ENCODE data around the gene TSPAN14. TPM values are rescaled to one million over a fixed set of nuclear protein-coding genes. Genes with fewer than 3 reads are reported as not detected.

TSPAN14 gene
- total and polyA plus RNA-seq, 2 of the 8 experiments (the other 6 are each of a cell fraction or from before 2014, with no cell fraction given) = 47.4 to 57.8 TPM

DNA sequence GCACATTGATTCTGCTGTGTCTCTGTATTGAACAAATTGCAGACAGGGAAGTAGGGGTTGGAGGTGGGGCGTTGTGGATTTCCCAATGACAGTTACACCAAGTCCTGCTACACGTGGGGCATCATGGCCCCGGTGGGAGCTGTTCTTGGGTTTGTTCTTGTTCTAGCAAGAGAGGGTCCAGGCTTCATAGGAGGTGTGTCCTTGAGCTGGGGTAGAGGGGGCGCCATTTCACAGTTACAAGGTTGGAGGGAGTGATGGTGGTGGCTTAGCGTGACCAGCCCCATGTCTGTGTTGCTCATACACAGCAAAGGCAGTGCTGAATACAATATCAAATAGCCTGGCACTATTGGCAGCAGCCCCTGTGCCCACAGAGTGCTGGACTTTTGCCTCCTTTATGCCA is 99.3 kb downstream of the TSPAN14 start:
- no peaks in the 10 kb centered on the region for H4K20me1 ChIP-seq (replicated peaks in 1 of 2; ENCODE audit: control insufficient read depth in 1 of 2, insufficient read depth in 2 of 2, low read length in 2 of 2)
- H2AK5ac ChIP-seq (ENCODE audit: low read depth, low read length) = no peak overlapping the region
- WGBS, 2 experiments (ENCODE audit: extremely low coverage in 1 of 2, insufficient coverage in 1 of 2, insufficient read length in 1 of 2, insufficient replicate concordance in 2 of 2, low coverage in 1 of 2, low lambda C conversion rate in 2 of 2, missing lambda C conversion rate in 1 of 2) = 92% methylated on average over 5 of the region's 5 CpGs; no CpG with 5 or more reads in 1 of the 2 experiments
- H3K18ac ChIP-seq (ENCODE audit: extremely low read depth, low read length) = no peak overlapping the region
- no peak overlapping the region for H3K27ac ChIP-seq (ENCODE audit: low read depth, low read length)
- H3K9me3 ChIP-seq (ENCODE audit: insufficient read depth in 2 of 2, low read depth in 1 of 2, low read length in 1 of 2) = no peaks in the 10 kb centered on the region
- H2BK12ac ChIP-seq (ENCODE audit: low read depth, low read length) = no peak overlapping the region
- no peak overlapping the region for H4K8ac ChIP-seq (ENCODE audit: extremely low read depth, insufficient read depth, low read length)
- H3K4me3 ChIP-seq (ENCODE audit: extremely low read depth in 1 of 4, insufficient read depth in 2 of 4, low read depth in 3 of 4, low read length in 4 of 4) = no peak overlapping the region
- no peaks in the 10 kb centered on the region; the same call in 1 of the 2 replicates for H3K79me1 ChIP-seq (ENCODE audit: low read depth, low read length)
- no peak overlapping the region for H2BK120ac ChIP-seq (replicated peaks; ENCODE audit: low read depth, low read length)
- no peak overlapping the region for H4K5ac ChIP-seq (ENCODE audit: insufficient read length, low read depth, low read length)
- FAIRE-seq (no peak), DNase-seq (ENCODE audit: low read depth in 1 of 2, low spot score in 2 of 2) (peak in 1 of 2 experiments; percentile 39)
- no peak overlapping the region for H2BK20ac ChIP-seq (ENCODE audit: low read length)
- H3K4ac ChIP-seq (replicated peaks; ENCODE audit: insufficient read length, low read depth, low read length) = no peak overlapping the region
- no peak overlapping the region for H2AFZ ChIP-seq (ENCODE audit: low read length)
- no peak for TF ChIP-seq SIRT6 (IDR thresholded peaks at IDR 0.05; ENCODE audit: low read length)
- no peak for TF ChIP-seq USF2 (IDR thresholded peaks at IDR 0.05; ENCODE audit: low read length)
- no peak for TF ChIP-seq CEBPB (IDR thresholded peaks at IDR 0.05; ENCODE audit: low read depth, low read length)
- no peak for TF ChIP-seq TAF7 (optimal IDR thresholded peaks at IDR 0.05; ENCODE audit: borderline replicate concordance, low read depth, low read length)
- no peak for TF ChIP-seq EZH2 (IDR thresholded peaks at IDR 0.05; ENCODE audit: low read depth, low read length, severe bottlenecking)
- TF ChIP-seq CTCF (IDR thresholded peaks at IDR 0.05; ENCODE audit: control extremely low read depth in 1 of 3, insufficient read depth in 1 of 3, low read depth in 1 of 3, low read length in 3 of 3) = peak in 1 of 3 experiments; percentile 13; a peak in 1 of 4 replicates
- no peak for TF ChIP-seq JUN (IDR thresholded peaks at IDR 0.05; ENCODE audit: low read depth, low read length)
- TF ChIP-seq KDM5A (IDR thresholded peaks at IDR 0.05; ENCODE audit: low read length) = no peak
- TF ChIP-seq, protein P1, sequence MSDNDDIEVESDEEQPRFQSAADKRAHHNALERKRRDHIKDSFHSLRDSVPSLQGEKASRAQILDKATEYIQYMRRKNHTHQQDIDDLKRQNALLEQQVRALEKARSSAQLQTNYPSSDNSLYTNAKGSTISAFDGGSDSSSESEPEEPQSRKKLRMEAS (IDR thresholded peaks at IDR 0.05) = no peak
- no peak overlapping the region for H2BK15ac ChIP-seq (ENCODE audit: low read length)
- H4K91ac ChIP-seq (replicated peaks; ENCODE audit: insufficient read length, low read length) = no peak overlapping the region
- H3K14ac ChIP-seq (ENCODE audit: insufficient read length) = no peak overlapping the region
- no peak overlapping the region for H3K23ac ChIP-seq (ENCODE audit: insufficient read length)
- H3K23me2 ChIP-seq (ENCODE audit: low read depth, low read length) = no peaks in the 10 kb centered on the region; the same call in 1 of the 2 replicates
- no peak overlapping the region for H3K4me2 ChIP-seq (ENCODE audit: insufficient read depth in 1 of 2, low read depth in 2 of 2, low read length in 2 of 2)
- H2BK5ac ChIP-seq (ENCODE audit: low read depth, low read length) = no peak overlapping the region
- H3K9ac ChIP-seq (replicated peaks in 1 of 4; ENCODE audit: extremely low read depth in 1 of 4, low read depth in 3 of 4, low read length in 3 of 4) = no peak overlapping the region
- peaks cover 0 to 8% (median 3%) of the 10 kb centered on the region in 4 experiments; a peak in 5 of 7 replicates for H3K4me1 ChIP-seq (replicated peaks in 1 of 4; ENCODE audit: control insufficient read depth in 3 of 4, insufficient read depth in 4 of 4, low read length in 3 of 4)
- H3K79me2 ChIP-seq (ENCODE audit: control insufficient read depth in 1 of 2, insufficient read depth in 2 of 2, low read length in 2 of 2) = no peaks in the 10 kb centered on the region
- H3K56ac ChIP-seq (replicated peaks; ENCODE audit: insufficient read length, low read depth, low read length) = no peak overlapping the region
- ChIA-PET CTCF (ENCODE audit: partially characterized antibody) (interaction anchor here (0.6 to 2.3 kb wide), 7 partner anchors 9 to 56 kb away, joined by 3 to 13 read pairs (median 3); partner anchors contain the start of gene SH2D4B), POLR2A (ENCODE audit: partially characterized antibody) (no interaction called here)
- no peaks in the 10 kb centered on the region for H3K27me3 ChIP-seq (replicated peaks in 1 of 4; ENCODE audit: control insufficient read depth in 3 of 4, extremely low read depth in 1 of 4, insufficient read depth in 3 of 4, low read length in 3 of 4)
- no peaks in the 10 kb centered on the region for H3K36me3 ChIP-seq (ENCODE audit: control insufficient read depth in 2 of 4, insufficient read depth in 4 of 4, low read length in 3 of 4)
